ENCODE results near the gene GTF3C2.

Gene GTF3C2

GRCh38 chr2:27322766-27323595 is 33.6 kb downstream of the GTF3C2 start, which contains the start of gene MPV17 (continued):
- TF ChIP-seq ZNF24 (tag by site-specific recombination; IDR thresholded peaks at IDR 0.05): peak; percentile 18; the same call in 1 of the 2 replicates
- TF ChIP-seq EGR2 (tag by site-specific recombination; IDR thresholded peaks at IDR 0.05; ENCODE audit: low read depth): peak; percentile 22; the same call in 1 of the 2 replicates
- TF ChIP-seq ZBTB48 (tag by site-specific recombination; IDR thresholded peaks at IDR 0.05): peak; percentile 21; the same call in 1 of the 2 replicates
- TF ChIP-seq ZNF501 (tag by site-specific recombination; IDR thresholded peaks at IDR 0.05): peak; percentile 76; the same call in 1 of the 2 replicates
- TF ChIP-seq ZNF521 (tag by site-specific recombination; IDR thresholded peaks at IDR 0.05): no peak
- TF ChIP-seq ZBTB26 (tag by site-specific recombination; optimal IDR thresholded peaks at IDR 0.05): no peak
- no peak for TF ChIP-seq ZNF184 (tag by site-specific recombination; IDR thresholded peaks at IDR 0.05)
- peak; percentile 65 for TF ChIP-seq ZNF629 (tag by site-specific recombination; IDR thresholded peaks at IDR 0.05)
- TF ChIP-seq ZNF354C (tag by site-specific recombination; IDR thresholded peaks at IDR 0.05; ENCODE audit: borderline replicate concordance, low read depth): no peak
- TF ChIP-seq PRDM10 (tag by site-specific recombination; IDR thresholded peaks at IDR 0.05): peak; percentile 97

GRCh38 chr2:27322301-27322765 is 34.2 kb downstream of the GTF3C2 start:
- H3K4me1 ChIP-seq (ENCODE audit: control insufficient read depth, insufficient read depth, low read length): peaks cover 9% of the 10 kb centered on the region
- no peak for TF ChIP-seq ZNF239 (tag by site-specific recombination; IDR thresholded peaks at IDR 0.05)
- TF ChIP-seq PRDM4 (tag by site-specific recombination; IDR thresholded peaks at IDR 0.05): no peak
- no peak for TF ChIP-seq ZXDB (tag by site-specific recombination; IDR thresholded peaks at IDR 0.05)
- no peak for TF ChIP-seq ZNF658 (tag by site-specific recombination; IDR thresholded peaks at IDR 0.05)
- TF ChIP-seq ZNF510 (tag by site-specific recombination; IDR thresholded peaks at IDR 0.05; ENCODE audit: insufficient replicate concordance): no peak
- peak; percentile 36; the same call in 1 of the 2 replicates for TF ChIP-seq ZNF335 (tag by site-specific recombination; conservative IDR thresholded peaks at IDR 0.05)
- no peak for TF ChIP-seq ZNF169 (tag by site-specific recombination; IDR thresholded peaks at IDR 0.05)
- no peak for TF ChIP-seq SP7 (tag by site-specific recombination; IDR thresholded peaks at IDR 0.05)
- H3K9me3 ChIP-seq (ENCODE audit: control insufficient read depth, insufficient read depth, low read depth, low read length): no peaks in the 10 kb centered on the region
- H3K27ac ChIP-seq (ENCODE audit: extremely low read depth, low read depth, low read length): peak overlapping the region; percentile 6; the same call in 1 of the 2 replicates
- H3K36me3 ChIP-seq (ENCODE audit: control insufficient read depth in 2 of 2, insufficient read depth in 1 of 2, low read length in 2 of 2): peaks cover 0 to 21% of the 10 kb centered on the region in 2 experiments; a peak in 2 of 3 replicates
- H3K4me3 ChIP-seq (ENCODE audit: low read depth, low read length): peak overlapping the region; percentile 76
- POLR2A ChIA-PET: interaction anchor here (0.6 to 1.8 kb wide), 12 partner anchors 9 to 260 kb away, joined by 3 to 6 read pairs (median 3); partner anchors contain the start of genes GTF3C2, NRBP1, UCN and ZNF512
- CTCF ChIA-PET: interaction anchor here (0.6 to 6.5 kb wide), 5 partner anchors 10 to 1079 kb away, joined by 3 to 50 read pairs (median 5); partner anchors contain the start of gene EIF2B4
